Mucosa of gallbladder (tissue), 1 donor: ENCODE results near the gene DAGLA. TPM values are rescaled to one million over a fixed set of nuclear protein-coding genes. Genes with fewer than 3 reads are reported as not detected.
"Not testable (repeated sequence)": the region's sequence is repeated elsewhere in the genome, so short reads cannot be mapped to it uniquely, and the experiment has no call there.

Source experiments
- DNase-seq: peaks from one replicate; pipeline ENCODE4 v3.0.0-alpha.2; 2020; ENCODE audit warnings: low spot score
- total RNA-seq: library from RNA; stranded (reverse); gene quantifications from one replicate; pipeline ENCODE4 v1.2.1, GENCODE V29; 2021
- donor health status: DM: no; HTN: no; CAD: no.

Gene DAGLA
- total RNA-seq, 1 donor from 2014 or later: 10.6 TPM

GRCh38 chr11:61666684-61667297, 13.4 kb upstream of the DAGLA start:
- DNase-seq: peak; percentile 42

GRCh38 chr11:61667684-61668305, 12.4 kb upstream of the DAGLA start:
- no peak for DNase-seq

GRCh38 chr11:61669417-61669816, 10.8 kb upstream of the DAGLA start:
- no peak for DNase-seq

GRCh38 chr11:61670626-61671025, 9.6 kb upstream of the DAGLA start:
- no peak for DNase-seq

GRCh38 chr11:61671527-61671926, 8.7 kb upstream of the DAGLA start:
- DNase-seq: no peak

GRCh38 chr11:61673946-61674467, 6.2 kb upstream of the DAGLA start:
- not testable (repeated sequence) for DNase-seq

- DNase-seq: no peak
Observed at GRCh38 chr11:61675826-61676225, 4.4 kb upstream of the DAGLA start.

GRCh38 chr11:61679296-61679695, 895 bp upstream of the DAGLA start:
- no peak for DNase-seq

GRCh38 chr11:61680622-61681221, 531 bp downstream of the DAGLA start:
- DNase-seq: no peak

GRCh38 chr11:61682093-61682732, 2.0 kb downstream of the DAGLA start:
- DNase-seq: peak; percentile 51

GRCh38 chr11:61682906-61683675, 2.9 kb downstream of the DAGLA start:
- DNase-seq: no peak

- no peak for DNase-seq
Observed at GRCh38 chr11:61683961-61684869, 4.0 kb downstream of the DAGLA start.

- DNase-seq: no peak
Observed at GRCh38 chr11:61684870-61685616, 4.9 kb downstream of the DAGLA start.

GRCh38 chr11:61685617-61685967, 5.4 kb downstream of the DAGLA start:
- no peak for DNase-seq

- no peak for DNase-seq
Observed at GRCh38 chr11:61686066-61686465, 5.9 kb downstream of the DAGLA start.

- DNase-seq: no peak
Observed at GRCh38 chr11:61686469-61686868, 6.3 kb downstream of the DAGLA start.

- no peak for DNase-seq
Observed at GRCh38 chr11:61687420-61687819, 7.2 kb downstream of the DAGLA start.

GRCh38 chr11:61688365-61689163, 8.4 kb downstream of the DAGLA start:
- peak; percentile 51 for DNase-seq

GRCh38 chr11:61689164-61689496, 8.9 kb downstream of the DAGLA start:
- DNase-seq: no peak
